Fibroblast of the aortic adventitia (primary cell): ENCODE data around the gene ANO10. TPM values are rescaled to one million over a fixed set of nuclear protein-coding genes. Genes with fewer than 3 reads are reported as not detected.
"Not testable (repeated sequence)": the region's sequence is repeated elsewhere in the genome, so short reads cannot be mapped to it uniquely, and the experiment has no call there.

Experiments
- DNase-seq: peaks from one replicate; pipeline ENCODE4 v3.0.0-alpha.2; 2010; ENCODE audit warnings: low read depth
- H3K4me3 ChIP-seq: 2 replicates; pipeline ENCODE4 v1.5.1; 2011; ENCODE audit warnings: low read depth, mild to moderate bottlenecking, control low read depth, low read length, moderate library complexity
- total RNA-seq: library from RNA; depleted of rRNA; stranded (reverse); fragments of >200 nt; gene quantifications from 2 replicates; pipeline ENCODE4 v1.2.3, GENCODE V29; 2012; ENCODE audit warnings: low replicate concordance
- TF ChIP-seq, protein P1 (sequence below): IDR thresholded peaks from 2 replicates; pipeline ENCODE4 v1.5.1; 2011; ENCODE audit warnings: mild to moderate bottlenecking, low read length, control low read depth, inconsistent platforms; ENCODE audit not compliant: insufficient read depth

The ANO10 gene
- total RNA-seq, 1 donor: 46.4 TPM

DNA sequence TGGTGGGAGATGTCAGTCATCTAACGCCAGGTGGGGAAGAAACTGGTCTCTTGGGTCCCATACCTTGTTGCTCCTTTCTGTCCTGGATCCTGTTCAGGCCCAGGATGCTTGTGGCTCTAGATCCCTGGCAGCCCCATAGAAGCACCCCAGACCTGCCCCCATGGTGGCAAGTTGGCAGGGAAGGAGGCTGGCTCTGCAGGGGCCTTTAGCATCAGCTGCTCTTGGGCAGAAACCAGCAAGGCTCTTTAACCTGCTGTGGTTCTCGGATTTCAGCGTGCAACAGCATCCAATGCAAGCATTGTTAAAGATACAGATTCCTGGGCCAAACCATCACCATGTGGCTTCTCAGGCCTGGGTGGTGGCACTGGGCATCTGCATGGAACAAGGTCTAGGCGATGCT is 259.6 kb downstream of the ANO10 start:
- no peak overlapping the region for H3K4me3 ChIP-seq
- DNase-seq: no peak
- TF ChIP-seq, protein P1, sequence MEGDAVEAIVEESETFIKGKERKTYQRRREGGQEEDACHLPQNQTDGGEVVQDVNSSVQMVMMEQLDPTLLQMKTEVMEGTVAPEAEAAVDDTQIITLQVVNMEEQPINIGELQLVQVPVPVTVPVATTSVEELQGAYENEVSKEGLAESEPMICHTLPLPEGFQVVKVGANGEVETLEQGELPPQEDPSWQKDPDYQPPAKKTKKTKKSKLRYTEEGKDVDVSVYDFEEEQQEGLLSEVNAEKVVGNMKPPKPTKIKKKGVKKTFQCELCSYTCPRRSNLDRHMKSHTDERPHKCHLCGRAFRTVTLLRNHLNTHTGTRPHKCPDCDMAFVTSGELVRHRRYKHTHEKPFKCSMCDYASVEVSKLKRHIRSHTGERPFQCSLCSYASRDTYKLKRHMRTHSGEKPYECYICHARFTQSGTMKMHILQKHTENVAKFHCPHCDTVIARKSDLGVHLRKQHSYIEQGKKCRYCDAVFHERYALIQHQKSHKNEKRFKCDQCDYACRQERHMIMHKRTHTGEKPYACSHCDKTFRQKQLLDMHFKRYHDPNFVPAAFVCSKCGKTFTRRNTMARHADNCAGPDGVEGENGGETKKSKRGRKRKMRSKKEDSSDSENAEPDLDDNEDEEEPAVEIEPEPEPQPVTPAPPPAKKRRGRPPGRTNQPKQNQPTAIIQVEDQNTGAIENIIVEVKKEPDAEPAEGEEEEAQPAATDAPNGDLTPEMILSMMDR: no peak

DNA sequence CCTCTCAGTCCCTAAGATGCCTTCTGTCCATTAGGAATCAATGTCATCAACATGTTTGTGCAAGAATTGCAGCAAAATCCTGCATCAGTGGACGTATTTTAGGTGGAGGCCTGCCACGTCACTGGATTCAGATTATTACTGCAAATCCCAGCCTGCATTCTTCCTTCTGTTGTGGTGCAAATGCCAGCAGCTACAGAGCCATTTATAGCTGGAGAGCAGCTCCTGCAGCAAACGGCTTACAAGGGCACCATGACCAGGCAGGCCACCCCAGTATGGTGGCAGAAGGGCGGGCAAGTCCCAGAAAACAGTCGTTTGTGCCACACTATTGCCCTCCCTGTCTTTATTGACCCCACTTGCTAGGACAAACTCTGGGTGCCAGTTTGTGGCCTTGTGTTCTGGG is 260.7 kb downstream of the ANO10 start:
- TF ChIP-seq, protein P1: no peak
- no peak for DNase-seq
- H3K4me3 ChIP-seq: no peak overlapping the region

DNA sequence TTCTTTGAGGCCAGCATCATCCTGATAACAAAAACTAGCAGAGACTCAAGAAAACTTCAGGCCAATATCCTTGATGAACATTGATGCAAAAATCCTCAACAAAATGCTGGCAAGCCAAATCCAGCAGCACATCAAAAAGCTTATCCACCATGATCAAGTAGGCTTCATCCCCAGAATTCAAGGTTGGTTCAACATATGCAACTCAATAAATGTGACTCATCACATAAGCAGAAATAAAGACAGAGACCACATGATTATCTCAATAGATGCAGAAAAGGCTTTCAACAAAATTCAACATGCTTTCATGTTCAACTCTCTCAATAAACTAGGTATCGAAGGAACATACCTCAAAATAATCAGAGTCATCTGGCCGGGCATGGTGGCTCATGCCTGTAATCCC is 265.8 kb downstream of the ANO10 start:
- DNase-seq, H3K4me3 ChIP-seq: not testable (repeated sequence)

DNA sequence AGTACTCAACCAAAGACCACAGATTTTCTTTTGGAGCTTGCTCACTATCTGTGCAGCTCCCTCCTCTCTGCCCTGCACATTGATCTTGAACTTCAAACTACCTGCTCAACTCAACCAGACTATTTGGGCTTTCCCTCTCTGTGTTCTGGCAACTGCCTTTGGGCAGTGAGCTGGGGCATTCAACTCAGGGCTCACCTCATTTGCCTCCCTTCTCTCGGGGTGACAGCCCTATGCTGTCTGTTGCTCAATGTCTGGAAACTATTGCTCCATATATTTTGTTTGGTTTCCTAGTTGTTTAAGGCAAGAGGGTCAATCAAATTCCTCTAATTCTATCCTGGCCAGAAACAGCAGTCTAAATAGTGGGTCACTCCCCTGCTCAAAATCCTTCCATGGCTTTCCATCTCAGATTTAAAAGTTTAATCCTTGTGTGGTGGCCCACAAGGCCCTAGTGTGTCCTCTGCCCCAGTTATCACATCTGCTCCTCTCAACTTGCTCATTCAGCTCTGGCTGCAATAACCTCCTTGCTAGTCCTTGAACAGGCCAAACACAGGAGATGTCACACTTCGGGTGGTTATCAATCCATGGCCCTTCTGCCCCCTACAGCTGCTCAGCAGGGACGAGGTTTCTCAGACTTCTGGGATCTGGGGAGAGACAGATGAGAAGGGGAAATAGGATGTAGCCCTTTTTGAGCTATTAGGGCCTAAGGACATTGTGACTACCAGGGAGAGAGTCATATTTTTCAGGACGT is 267.7 kb downstream of the ANO10 start:
- TF ChIP-seq, protein P1: no peak
- H3K4me3 ChIP-seq: no peak overlapping the region
- no peak for DNase-seq

DNA sequence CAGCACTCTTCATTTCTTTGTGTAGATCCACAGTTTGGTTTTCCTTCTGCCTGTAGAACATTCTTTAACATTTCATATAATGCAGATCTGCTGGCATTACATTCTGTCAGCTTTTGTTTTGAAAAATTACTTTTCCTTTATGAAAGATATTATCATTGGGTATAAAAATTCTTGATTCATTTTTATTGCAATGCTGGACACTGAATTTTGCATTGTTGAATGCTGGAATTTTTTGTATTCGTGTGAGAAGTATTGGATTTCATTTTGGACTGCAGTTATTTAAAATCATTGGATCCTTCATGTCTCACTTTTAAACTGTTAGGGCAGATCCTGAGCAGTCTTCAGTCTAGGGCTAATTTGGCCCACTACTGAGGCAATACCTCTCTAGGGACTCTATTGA is 268.4 kb downstream of the ANO10 start:
- DNase-seq: no peak
- TF ChIP-seq, protein P1: no peak
- H3K4me3 ChIP-seq: no peak overlapping the region

DNA sequence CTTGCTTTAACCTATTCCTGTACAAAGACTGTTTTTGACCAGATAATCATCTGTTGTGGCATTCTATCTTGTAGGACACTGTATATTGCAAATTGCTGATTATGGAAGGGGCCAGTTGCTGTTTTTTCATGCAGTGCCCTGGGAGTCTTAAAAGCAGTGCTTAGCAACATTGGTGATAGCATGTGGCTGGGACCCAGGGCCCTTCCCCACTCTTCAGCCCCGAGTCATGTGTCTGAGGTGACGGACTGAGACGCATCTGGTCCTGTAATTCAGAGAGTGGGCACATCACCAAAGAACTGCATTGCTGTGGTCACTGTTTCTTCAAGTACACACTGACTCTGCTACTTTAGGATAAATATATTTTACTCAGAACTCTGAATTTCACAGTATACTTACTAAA is 272.1 kb downstream of the ANO10 start:
- no peak for DNase-seq
- TF ChIP-seq, protein P1: no peak
- no peak overlapping the region for H3K4me3 ChIP-seq

DNA sequence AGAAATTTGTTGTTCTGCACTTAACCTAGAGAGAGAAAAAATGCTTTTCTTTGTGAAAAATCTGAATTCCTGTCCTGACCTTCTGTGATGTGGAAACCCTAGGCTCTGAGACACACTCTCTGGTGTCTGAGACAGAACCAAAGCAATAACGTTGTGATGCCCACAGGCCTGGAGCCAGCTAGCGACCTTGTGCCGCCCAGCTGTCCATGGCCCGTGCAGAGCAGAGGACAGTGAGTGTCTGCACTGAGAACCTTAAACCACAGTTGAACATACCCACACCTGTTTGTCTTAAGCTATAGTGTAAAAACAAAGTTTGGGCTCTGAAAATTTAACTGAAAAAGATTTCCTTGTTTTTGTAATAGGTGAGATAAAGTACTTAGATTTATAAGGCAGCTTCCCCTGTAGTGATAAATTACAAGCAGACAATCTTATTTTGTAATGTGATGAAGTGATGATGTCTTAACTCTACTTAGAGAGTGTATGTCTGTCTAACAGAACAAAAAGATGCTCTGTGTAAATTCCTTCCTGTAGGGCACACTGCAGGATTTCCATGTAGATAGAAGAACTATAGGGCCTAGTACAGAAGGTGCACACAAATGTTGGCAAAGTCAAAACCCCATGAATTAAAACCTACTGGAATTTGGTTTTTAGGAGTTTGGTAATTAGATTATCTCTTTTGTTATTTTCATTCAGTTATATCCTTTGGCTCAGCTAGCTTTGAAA is 272.8 kb downstream of the ANO10 start:
- TF ChIP-seq, protein P1: no peak
- DNase-seq: no peak
- no peak overlapping the region for H3K4me3 ChIP-seq
